ENCODE results near the gene CLNK.

CLNK gene, protein sequence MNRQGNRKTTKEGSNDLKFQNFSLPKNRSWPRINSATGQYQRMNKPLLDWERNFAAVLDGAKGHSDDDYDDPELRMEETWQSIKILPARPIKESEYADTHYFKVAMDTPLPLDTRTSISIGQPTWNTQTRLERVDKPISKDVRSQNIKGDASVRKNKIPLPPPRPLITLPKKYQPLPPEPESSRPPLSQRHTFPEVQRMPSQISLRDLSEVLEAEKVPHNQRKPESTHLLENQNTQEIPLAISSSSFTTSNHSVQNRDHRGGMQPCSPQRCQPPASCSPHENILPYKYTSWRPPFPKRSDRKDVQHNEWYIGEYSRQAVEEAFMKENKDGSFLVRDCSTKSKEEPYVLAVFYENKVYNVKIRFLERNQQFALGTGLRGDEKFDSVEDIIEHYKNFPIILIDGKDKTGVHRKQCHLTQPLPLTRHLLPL

DNA sequence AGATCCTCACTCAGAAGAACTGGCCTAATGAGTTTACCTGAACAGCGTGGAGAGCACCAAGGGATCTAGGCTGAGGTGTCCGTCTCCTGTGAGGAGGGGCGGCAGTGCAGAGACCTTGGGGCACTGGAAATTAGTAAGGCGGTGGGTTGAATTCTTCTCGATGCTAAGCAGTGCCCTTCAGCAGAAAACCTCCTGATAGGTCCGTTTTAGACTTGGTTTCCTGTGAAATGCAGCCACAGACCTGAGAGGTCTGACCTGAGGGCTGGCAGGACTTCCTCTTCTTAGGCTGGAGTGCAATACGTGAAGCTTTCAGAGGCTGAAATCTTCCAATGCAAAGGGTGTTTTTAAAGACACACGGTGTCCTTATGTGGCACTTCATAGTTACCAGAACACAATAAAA lies at the start of gene CLNK:
TSS of gene CLNK (minus strand) at position 138 of the 400 bp plus-strand sequence. CDS start 16,899 bp downstream, outside the sequence.
- no peak for DNase-seq

DNA sequence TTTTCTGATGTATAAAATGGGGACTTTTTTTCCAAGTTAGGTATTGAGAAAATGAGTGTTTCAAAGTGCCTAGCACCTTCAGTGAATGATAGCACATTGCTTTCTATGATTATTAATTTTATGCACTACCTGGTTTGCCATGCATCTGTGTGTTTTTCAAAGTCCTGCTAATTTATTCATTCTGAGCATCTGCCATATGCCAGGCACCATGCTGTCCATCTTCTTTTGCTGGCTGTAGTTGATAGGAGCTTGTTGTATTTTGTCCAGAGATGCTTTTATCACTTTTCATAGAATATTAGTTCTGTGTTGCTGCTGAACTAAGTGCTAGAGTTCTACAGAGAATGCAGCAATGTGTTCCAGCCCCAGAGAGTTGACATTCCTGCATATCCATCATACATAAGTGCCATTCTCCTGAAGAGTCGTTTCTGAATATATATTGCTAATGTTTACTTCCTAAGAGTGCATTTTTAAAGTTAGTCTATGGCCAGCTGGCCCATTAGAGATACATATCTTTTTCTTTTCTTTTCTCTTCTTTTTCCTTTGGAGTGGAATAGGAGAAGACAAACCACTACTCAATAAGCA lies 49.0 kb upstream of the CLNK start:
- DNase-seq, result no peak

DNA sequence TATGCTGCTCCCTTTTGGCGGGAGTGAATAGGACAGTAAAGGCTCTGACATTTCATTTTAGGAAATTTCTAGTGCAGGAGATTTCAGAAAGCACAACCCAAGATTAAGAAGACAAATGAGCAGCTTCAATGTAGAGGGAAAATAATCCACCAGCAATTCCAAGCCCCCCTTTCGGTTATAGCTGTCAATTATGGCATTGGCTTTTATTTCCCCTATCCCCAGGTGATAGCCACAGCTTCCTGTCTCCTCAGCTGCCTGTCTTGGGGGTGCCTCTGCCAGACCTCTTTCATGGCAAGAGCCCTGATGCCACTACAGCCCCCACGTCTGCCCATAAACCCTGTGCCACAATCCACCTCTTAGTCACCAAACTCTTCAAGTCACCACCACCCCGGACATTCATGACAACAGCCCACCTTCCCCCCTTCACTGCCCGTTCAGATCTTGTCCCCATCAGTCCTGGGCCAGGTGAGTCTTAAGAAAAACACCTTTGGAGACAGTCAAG lies 48.4 kb upstream of the CLNK start:
- DNase-seq, result no peak

DNA sequence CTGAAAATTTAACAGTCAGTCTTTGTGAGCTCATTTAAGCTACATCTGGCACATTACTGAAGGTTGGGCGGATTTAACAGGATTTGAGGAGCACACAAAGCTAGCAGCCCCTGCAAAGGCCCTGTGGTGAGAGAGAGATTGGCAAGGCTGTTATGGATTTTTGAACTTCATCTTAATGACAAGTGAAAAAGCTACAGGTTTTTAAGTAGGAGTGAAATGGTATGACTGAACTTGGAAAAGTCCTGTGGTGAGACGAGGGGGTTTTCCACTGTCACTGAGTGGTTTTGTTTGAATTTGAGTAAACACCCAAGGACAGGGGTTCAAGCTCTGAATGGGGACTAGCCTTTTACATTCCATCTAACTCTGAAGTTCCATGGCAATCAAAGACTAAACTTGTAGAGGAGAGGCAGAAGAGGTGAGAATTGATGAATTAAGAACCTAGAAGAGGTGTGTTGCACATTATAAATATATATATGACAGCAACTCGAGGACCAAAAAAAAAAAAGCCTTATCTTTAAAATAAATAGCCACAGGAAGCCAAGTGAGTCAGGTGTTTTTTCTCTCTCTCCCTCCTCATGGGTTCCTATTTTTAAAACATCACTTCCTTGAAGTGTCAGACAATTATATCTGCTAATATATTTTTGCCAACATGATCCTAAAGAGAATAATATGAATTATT lies 47.8 kb upstream of the CLNK start:
- DNase-seq, result no peak

DNA sequence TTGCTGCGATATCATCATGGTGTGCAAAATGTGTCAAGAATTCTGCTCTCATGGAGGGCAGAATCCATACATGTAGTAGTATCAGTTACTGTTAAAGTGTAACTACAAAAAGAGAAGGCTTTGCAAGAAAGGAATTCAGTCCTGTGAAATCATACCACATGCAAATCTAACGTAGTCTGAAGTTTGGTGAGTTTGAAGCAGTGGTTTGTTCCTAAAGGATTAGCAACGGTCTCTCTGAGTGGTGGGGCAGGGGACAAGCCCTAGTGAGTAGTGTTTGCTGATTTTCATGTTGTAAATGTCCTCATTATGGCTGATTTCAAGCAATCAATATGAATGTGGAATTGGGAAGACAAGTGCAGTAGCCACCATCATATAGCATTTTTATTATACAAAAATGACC lies 47.1 kb upstream of the CLNK start:
- DNase-seq, result no peak

DNA sequence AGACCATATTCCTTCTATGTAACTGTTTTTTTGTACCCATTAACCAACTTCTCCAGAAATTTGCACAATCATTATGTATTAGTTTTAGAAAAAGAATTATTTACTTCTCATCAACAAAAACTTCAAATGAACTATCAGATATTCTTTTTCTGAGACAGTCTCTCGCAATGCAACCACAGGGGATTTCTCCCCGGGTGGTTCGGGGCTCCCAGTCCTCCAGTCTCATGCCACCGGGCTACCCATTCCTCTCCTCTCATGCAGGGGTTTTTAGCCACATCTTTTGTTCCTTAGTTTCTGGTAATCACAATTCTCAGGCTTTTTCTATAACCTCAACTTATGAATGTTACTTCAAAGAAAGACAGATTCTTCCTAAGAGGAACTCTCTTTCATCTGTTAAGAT lies 46.6 kb upstream of the CLNK start:
- DNase-seq, result peak; percentile 5

DNA sequence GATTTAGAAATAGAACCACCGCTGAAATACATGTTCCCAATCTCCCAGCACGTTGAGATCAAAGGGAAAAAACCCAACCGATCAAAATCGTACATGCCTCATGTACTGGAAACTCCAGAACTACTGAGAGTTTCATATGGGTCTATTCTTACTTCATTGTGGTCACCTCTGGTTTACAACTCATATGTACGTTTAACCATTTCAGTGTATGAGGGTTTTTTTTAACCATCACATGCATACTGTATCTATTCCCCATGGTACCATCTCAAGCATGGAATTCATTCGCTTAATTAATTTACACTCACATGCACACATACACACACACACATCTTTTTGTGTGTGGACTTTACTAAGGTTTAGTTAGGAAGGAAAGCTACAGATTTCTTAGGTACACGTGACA lies 46.0 kb upstream of the CLNK start:
- DNase-seq, result no peak

DNA sequence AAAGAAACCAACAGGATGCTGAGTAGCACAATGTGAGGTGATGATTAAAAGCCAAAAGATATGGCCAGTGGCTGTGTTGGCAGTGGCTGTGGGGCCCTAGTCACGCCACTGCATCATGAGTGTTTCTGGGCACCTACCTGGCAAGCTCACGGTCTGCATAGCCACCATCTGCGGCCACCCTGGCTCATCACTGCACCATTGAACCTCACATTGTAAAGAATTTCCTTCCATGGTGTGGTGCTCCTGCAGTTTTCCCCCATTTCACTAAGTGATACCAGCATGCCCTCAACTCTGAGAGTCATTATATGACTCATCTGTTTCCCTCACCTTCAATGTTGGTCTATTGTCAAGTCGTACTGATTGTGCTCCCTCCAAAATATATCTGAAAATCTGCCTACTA lies 45.5 kb upstream of the CLNK start:
- DNase-seq, result no peak

DNA sequence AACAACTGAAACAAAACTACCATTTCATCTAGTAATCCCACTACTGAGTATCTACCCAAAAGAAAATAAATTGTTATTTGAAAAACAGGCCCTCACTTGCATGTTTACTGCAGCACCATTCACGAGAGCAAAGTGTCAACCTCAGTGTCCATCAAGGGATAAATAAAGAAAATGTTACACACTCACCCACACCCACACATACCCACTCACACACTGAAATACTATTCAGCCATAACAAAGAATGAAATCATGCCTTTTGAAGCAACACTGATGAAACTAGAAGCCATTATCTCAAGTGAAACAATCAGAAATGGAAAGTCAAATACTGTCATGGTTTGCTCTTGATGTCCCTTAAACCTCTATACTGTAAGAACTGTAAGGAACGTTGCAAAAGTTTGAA lies 44.8 kb upstream of the CLNK start:
- no peak for DNase-seq

DNA sequence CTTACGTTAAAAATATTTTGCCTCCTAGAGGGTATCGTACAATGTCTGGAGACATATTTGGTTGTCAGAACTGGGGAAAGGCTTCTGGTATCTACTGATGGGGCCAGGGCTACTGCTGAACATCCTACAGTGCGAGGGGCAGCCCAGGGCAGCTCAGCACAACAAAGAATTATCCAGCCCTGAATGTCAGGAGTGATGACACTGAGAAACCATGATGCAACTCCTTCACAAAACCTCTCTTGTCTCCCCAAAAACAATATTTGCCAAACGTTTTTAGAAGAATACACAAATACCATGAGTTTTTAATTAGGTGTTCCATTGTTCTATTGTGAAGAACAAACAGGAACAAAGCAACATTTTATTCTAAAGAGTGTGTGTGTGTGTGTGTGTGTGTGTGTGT lies 43.4 kb upstream of the CLNK start:
- no peak for DNase-seq

DNA sequence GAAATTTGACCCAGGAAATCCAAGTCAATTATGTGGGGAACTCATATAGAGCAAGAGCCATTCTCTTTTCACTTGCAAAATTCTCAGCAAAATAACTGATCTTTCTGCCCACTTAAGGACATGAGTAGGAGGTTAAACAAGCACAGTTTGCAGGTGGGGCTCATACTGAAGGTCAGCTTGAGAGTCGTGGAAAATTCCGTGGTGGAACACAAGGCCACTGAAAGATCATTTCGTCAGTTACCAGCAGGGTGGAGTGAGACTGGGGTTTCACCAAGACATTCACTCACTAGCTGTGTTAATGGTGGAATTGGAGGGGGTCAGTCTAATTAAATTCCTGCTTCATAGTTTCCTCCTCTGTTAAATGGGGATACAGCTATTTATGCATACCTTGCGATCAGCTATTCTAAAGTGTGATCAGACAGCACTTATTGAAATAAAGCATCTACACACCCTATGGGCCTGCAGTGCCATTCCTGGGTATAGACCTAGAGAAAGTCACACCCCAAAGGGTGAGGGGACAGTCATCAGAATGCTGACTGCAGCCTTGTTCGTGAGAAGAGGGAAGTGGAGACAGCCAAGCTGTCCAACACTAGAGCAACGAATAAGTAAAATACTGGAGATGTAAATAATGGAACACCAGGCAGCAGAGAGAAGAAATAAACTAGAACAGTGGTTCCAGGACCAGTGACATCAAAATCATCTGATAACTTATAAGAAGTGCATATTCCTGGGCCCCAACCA lies 42.7 kb upstream of the CLNK start:
- DNase-seq, result no peak

DNA sequence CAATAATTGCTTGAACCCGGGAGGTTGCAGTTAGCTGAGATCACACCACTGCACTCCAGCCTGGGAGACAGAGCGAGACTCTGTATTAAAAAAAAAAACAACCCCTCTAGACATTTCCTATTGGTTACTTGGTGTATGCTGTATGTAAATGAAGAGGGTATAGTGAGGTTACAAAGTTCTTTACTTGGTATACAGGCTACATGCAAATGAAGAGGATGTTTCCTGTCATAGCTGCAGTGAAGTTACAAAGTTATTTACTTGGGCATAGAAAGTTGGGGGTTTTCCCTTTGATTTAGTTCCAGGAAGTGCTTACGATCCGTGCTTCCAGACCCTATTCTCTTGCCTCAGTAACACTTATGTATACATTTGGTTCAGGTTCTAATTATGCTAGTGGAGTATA lies 38.4 kb upstream of the CLNK start:
- no peak for DNase-seq

DNA sequence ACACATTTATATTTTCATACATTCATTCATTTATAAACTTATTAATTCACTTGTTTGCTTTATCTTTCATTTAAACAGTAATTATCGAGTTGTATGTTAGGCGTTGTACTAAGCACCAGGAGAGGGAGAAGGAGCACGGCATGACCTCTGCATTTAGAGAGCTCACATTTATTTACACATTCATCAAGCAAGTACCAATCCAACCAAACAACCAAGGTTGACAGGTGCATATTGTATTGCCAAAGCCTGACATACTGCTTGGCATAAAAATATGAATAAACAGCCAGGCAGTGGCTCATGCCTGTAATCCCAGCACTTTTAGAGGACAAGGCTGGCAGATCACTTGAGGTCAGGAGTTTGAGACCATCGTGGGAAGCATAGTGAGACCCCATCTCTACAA lies 37.0 kb upstream of the CLNK start:
- DNase-seq, result no peak

DNA sequence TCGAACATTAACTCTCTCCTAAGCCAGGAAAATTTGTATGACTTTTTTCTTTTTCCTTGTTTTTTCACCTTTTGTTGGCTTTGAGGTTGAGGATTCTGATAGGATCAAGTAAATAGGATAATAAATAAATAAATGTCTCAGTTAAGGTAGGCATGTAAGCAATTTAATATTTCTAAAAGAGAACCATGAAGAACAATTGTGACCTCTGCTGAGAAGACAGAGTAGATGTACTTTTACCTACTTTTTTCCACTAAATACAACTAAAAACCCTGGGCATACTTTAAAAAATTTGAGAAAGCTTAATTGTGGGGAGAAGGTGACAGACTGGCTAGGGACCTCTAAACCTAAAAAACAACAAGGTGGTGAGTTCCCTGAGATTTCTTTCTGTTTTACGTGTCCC lies 31.6 kb upstream of the CLNK start:
- DNase-seq, result no peak

DNA sequence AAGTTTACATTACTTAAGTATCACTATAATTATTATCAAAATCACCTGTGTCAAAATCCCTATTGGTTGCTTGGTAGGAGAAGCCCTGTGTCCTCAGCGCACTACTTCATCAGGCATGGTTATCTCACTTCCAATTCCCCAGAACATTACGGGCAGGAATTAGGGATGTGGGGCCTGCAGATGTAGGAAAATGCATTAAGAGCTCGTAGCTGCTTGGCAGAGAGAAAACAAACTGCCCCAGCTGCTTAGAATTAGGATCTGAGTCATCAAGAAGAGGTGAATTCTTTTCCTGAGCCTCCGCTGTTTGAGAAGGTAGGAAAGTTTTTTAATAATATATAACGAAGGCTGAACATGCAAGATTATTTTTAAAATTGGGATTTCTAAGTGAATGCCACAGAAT lies 31.1 kb upstream of the CLNK start:
- DNase-seq, result no peak

DNA sequence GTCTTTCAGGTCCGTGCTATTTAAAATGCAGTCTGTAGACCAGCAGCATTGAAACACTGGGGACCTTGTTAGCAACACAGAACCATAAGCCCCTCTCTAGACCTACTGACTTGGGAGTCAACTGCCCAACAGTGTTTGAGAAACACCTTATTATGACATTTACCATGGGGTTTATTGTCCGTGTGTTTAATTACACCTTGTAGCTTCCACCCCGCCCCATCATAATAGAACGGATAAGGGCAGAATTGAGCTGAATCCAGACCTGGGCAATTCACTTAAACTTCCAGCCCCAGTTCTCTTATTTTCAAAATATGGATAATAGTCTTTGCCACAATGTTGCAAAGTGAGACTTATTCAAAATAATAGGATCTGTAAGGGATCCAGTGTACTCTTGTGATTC lies 30.6 kb upstream of the CLNK start:
- no peak for DNase-seq

DNA sequence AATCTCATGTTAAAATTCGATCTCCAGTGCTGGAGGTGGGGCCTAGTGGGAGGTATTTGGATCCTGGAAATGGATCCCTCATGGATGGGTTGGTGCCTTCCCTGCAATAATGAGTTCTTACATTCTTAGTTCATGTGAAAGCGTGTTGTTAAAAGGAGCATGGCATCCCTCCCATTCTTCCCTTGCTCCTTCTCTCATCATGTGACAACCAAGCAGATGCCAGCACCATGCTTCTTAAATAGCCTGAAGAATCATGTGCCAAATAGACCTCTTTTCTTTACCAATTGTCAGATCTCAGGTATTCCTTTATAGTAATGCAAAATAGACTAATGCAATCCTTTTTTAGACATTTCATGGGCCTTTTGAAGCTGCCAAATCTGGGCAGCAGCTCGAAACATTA lies 29.0 kb upstream of the CLNK start:
- no peak for DNase-seq

DNA sequence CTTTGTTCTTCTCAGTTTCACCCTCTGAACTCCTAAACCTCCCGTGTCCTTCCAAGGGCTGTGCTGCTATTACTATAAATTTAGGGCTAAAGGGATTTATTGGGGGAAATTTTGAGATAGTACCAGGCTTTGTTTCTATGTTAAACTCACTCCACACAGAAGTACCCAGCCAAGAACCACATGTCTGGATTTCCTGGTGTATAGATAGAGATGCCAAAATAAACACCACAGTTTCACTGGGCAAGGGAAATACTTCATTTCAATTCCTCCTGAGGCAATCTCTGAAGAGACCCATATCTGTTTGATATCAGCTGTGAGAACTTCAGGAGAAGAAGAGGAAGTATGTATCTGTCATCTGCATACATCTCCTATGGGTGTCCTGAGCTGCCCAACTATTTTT lies 21.7 kb upstream of the CLNK start:
- DNase-seq, result no peak

DNA sequence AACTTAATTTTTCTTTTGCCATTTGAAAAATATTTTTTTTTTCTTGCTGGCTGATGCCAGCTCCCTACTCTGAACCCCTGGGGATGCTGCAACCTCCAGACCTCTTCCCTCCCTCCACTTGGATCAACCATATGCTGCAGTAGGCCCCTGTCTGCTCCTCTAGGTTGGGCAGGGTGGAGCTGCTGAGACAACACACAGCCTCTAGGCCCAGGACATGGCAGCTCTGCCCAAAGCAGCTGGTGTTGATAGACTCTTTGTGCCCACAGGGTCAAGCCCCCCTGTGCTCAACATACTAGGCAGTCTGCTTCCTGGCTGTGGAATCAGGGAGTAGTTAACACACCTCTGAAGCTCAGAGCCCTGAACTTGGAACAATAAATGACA lies 19.9 kb upstream of the CLNK start:
- no peak for DNase-seq

DNA sequence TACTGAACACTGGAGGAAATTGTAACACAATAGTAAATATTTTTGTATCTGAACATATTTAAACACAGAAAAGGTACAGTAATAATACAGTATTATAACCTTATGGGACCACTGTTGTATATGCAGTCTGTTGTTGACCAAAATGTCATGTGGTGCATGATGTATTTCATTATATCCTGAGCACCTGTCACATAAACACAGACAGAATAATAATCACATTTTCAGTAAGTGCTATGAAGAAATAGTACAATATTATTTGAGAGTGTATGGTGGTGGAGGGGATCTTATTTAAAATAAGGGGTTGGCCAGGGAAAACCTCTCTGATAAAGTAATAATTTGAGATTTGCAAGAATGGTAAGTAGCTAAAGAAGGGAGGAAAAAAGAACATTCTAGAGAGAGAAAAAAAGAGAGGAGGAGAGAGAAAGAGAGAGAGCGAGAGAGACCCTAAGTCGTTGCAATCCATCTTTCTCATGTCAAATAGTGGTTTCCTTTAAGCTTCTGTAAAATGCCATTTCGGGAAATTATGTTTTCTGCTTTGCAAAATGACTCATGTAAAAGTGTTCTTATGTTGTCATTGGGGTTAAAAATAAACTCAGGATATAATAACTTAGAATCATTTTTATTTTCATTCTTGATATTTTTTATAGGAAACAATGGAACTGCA lies 19.3 kb upstream of the CLNK start:
- no peak for DNase-seq

DNA sequence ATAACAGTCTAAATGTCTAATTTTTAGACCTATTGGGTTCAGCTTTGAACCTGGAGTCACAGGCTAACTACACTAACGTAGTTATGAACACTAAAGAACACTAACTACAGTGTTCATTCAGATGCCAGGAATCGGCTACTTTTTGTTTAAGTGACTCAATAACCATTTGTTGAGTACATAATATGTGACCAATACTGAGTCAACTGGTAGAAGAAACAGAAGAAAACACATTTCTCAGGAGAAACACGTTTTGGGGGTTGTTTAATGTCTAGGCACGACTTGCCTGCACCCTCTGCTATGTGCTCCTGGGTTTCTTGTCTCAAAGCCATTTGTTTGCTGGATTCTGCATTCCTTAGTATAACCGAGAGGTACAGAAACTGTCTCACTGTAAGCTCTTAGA lies 18.6 kb upstream of the CLNK start:
- no peak for DNase-seq

DNA sequence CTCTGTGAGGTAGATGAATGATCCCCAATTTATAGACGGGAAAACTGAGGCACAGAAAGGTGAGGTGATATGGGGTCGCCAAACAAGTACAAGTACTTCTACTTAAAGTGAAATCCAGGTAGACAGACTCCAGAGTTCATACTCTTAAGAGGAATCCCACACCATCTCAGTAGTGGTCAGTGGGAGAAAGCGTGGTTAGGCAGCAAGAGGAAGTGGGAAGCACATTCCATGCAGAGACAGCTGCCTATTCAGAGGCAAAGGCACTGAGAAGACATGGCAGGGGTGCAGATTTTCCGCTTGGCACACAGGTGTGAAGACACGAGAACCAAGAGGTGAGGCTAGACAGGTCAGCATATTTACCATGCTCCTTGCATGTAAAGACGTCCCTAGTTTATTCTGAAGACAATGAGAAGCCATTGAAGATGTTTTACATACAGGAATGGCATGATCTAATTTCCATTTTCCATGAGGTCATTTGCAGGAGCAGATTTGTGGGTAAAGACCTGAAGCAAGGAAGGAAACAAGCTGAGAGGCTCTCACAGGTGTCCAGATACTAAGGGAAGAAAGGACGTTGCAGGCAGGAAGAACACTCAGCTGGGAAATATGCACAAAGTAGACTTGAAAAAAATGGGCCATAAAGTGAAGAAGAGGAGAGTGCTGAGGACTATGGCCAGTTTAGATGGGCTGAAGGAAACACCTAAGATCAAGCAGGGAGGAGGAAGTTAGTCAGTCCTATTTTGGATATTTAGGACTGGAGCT lies 17.3 kb upstream of the CLNK start:
- DNase-seq, result no peak

Data from stimulated activated CD4-positive, alpha-beta T cell treated with anti-CD3 and anti-CD28 coated beads, Interleukin-4, amount 100 ng/mL, for 1 hour (primary cell).